Fibroblast of lung (primary cell): ENCODE measurements around the gene HSPA4.

Source experiments
- CTCF ChIP-seq, 2 donors: IDR thresholded peaks in 1 of 2; conservative IDR thresholded peaks in 1 of 2; 1 replicate in 1 of 2; 2 replicates in 1 of 2; pipeline ENCODE4 v1.5.1; 2011 to 2012; ENCODE audit warnings: low read length in 2 of 2, control low read depth in 1 of 2, inconsistent platforms in 1 of 2, low read depth in 1 of 2, mild to moderate bottlenecking in 1 of 2
- EZH2 ChIP-seq: IDR thresholded peaks from 2 replicates; pipeline ENCODE4 v1.5.1; 2012; ENCODE audit warnings: low read length, control low read depth, mild to moderate bottlenecking; ENCODE audit errors: missing control alignments

GRCh38 chr5:133124891-133125290, 73.1 kb downstream of the HSPA4 start:
- TF ChIP-seq CTCF (conservative IDR thresholded peaks at IDR 0.05 in 1 of 2, IDR thresholded peaks at IDR 0.05 in 1 of 2; ENCODE audit: low read depth in 1 of 2, low read length in 2 of 2): no peak
- no peak for TF ChIP-seq EZH2
